GM19372 (cell line): ENCODE measurements around the gene ATP12A.

Source experiments
- ATAC-seq: cut with Tn5 transposase; IDR thresholded peaks from one replicate; pipeline ENCODE4 v1.9.1; 2021; ENCODE audit warnings: mild to moderate bottlenecking, low read depth, moderate library complexity; ENCODE audit not compliant: unreplicated experiment

Gene ATP12A

GRCh38 chr13:24684600-24684998 lies 4.4 kb downstream of the ATP12A start:
- ATAC-seq, result no peak

- no peak for ATAC-seq
Observed at GRCh38 chr13:24685314-24685713, 5.1 kb downstream of the ATP12A start.

GRCh38 chr13:24687611-24688010 lies 7.4 kb downstream of the ATP12A start:
- ATAC-seq, result no peak

GRCh38 chr13:24688111-24688510 lies 7.9 kb downstream of the ATP12A start:
- ATAC-seq, result no peak

GRCh38 chr13:24688950-24689349 lies 8.7 kb downstream of the ATP12A start:
- no peak for ATAC-seq

GRCh38 chr13:24691381-24691780 lies 11.2 kb downstream of the ATP12A start:
- no peak for ATAC-seq

GRCh38 chr13:24692561-24692960 lies 12.4 kb downstream of the ATP12A start:
- ATAC-seq, result no peak

GRCh38 chr13:24693862-24694471 lies 13.8 kb downstream of the ATP12A start:
- ATAC-seq, result no peak

GRCh38 chr13:24694907-24695306 lies 14.7 kb downstream of the ATP12A start:
- no peak for ATAC-seq

- no peak for ATAC-seq
Observed at GRCh38 chr13:24698686-24699085, 18.5 kb downstream of the ATP12A start.

GRCh38 chr13:24699541-24699940 lies 19.3 kb downstream of the ATP12A start:
- no peak for ATAC-seq

GRCh38 chr13:24700539-24700938 lies 20.3 kb downstream of the ATP12A start:
- ATAC-seq, result no peak

- ATAC-seq, result no peak
Observed at GRCh38 chr13:24706886-24707585, 26.8 kb downstream of the ATP12A start.

GRCh38 chr13:24709186-24709913 lies 29.1 kb downstream of the ATP12A start:
- ATAC-seq, result peak; percentile 49

- ATAC-seq, result no peak
Observed at GRCh38 chr13:24713022-24713421, 32.8 kb downstream of the ATP12A start.

GRCh38 chr13:24716011-24716410 lies 35.8 kb downstream of the ATP12A start:
- ATAC-seq, result no peak

GRCh38 chr13:24716446-24716845 lies 36.2 kb downstream of the ATP12A start:
- ATAC-seq, result no peak

- ATAC-seq, result no peak
Observed at GRCh38 chr13:24717217-24717616, 37.0 kb downstream of the ATP12A start.

- ATAC-seq, result no peak
Observed at GRCh38 chr13:24718192-24718965, 38.2 kb downstream of the ATP12A start.

- no peak for ATAC-seq
Observed at GRCh38 chr13:24719139-24719538, 38.9 kb downstream of the ATP12A start.

GRCh38 chr13:24723206-24723605 lies 43.0 kb downstream of the ATP12A start:
- ATAC-seq, result no peak
